ENCODE measurements around the gene LGALSL. TPM values are rescaled to one million over a fixed set of nuclear protein-coding genes. Genes with fewer than 3 reads are reported as not detected.

Gene LGALSL
- total RNA-seq, 1 experiment from 2014 or later, result 14.2 TPM

GRCh38 chr2:64502860-64503259 is 48.9 kb downstream of the LGALSL start:
- ATAC-seq (no peak), DNase-seq (ENCODE audit: low read depth, low spot score) (no peak)
- Histone ChIP-seq H2AFZ (ENCODE audit: low read depth, low read length, poor library complexity, severe bottlenecking) (no peak overlapping the region), H4K20me1 (ENCODE audit: insufficient read depth) (no peaks in the 10 kb centered on the region), H3K4me2 (ENCODE audit: low read length) (no peak overlapping the region), H3K9me3 (ENCODE audit: control insufficient read depth in 1 of 2, insufficient read depth in 1 of 2, low read depth in 1 of 2, low read length in 2 of 2) (no peaks in the 10 kb centered on the region), H3K9me2 (ENCODE audit: insufficient read depth) (no peaks in the 10 kb centered on the region), H3K36me3 (ENCODE audit: control insufficient read depth in 1 of 2, insufficient read depth in 2 of 2, low read length in 2 of 2) (no peaks in the 10 kb centered on the region), H3K79me2 (ENCODE audit: insufficient read depth, low read length) (no peaks in the 10 kb centered on the region), H3K27me3 (ENCODE audit: insufficient read depth, low read length) (no peaks in the 10 kb centered on the region), H3K4me1 (ENCODE audit: control insufficient read depth in 1 of 2, insufficient read depth in 2 of 2, low read length in 2 of 2) (no peaks in the 10 kb centered on the region), H3K27ac (ENCODE audit: low read depth, low read length) (no peak overlapping the region), H3K9ac (ENCODE audit: low read length) (no peak overlapping the region), H3K4me3 (replicated peaks in 1 of 2; ENCODE audit: low read depth in 1 of 2, low read length in 2 of 2) (no peak overlapping the region)
- CTCF ChIA-PET, result interaction anchor here (1.9 kb wide), 1 partner anchor 21 kb away, joined by 4 read pairs; the partner anchor contains the start of gene AFTPH
- TF ChIP-seq EGR1 (IDR thresholded peaks at IDR 0.05; ENCODE audit: low read depth) (no peak), ELF1 (IDR thresholded peaks at IDR 0.05; ENCODE audit: borderline replicate concordance, low read depth) (no peak), POLR2AphosphoS5 (IDR thresholded peaks at IDR 0.05; ENCODE audit: low read depth, low read length) (no peak)
- POLR2A ChIA-PET, result no interaction called here
- intact Hi-C loops (cut with micrococcal nuclease), result no loop called here
- BruUV-seq (replicated peaks), result no TSS peak
- RAD21 ChIA-PET (ENCODE audit: low non-redundant PET in 1 of 2, low total read pairs in 2 of 2, uncharacterized antibody in 2 of 2, unreplicated experiment in 2 of 2), result no interaction called here

DNA sequence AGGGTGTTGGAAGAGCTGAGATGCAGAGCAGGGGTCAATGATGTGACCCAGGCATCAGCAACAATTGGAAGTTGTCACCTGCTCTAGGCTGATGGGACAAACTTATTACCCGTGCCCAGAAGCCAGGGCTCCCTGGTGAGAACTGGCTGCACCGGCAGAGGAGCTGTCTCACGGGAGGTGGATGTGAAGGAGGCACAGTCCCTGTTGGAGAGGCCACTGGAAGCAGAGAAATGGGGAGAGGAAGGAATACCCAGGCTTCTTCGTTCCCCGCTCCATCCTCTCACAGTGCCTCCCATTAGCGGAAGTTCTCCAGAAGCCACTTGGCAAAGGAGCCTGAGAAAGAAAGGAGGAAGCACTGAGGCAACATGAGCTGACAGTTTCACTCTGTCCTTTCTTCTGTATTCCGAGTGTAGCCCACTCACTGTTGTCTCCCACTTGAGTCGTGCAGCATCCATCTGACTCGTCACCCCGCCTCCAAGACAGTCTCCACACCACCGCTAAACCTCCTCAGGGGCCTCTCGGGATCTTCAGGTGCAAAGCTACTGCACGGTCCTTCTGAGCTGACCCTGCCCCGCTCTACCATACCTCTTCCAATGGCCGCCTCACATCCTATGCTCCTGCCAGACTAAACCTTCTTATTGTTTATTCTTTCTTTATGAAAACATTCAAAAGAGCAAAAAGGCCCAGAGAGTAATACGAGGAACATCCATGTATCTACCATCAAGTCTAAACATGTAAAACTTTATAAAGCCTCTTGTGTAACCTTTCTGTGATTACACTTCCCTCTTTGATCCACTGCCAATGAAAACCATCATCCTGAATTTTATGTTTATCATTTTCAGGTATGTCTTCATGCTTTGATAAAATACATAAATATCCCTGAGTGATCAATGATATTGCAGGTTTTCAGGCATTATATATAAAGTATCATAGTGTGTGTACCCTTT is 51.1 kb downstream of the LGALSL start:
- BruUV-seq (replicated peaks), result no TSS peak
- DNase-seq (ENCODE audit: low read depth, low spot score) (no peak), ATAC-seq (no peak)
- ChIA-PET POLR2A (no interaction called here), CTCF (interaction anchor here (1.6 to 1.9 kb wide), 2 partner anchors 17 to 19 kb away, joined by 3 to 4 read pairs; partner anchors contain the start of gene AFTPH), RAD21 (ENCODE audit: low non-redundant PET in 1 of 2, low total read pairs in 2 of 2, uncharacterized antibody in 2 of 2, unreplicated experiment in 2 of 2) (no interaction called here)
- H3K4me1 ChIP-seq (ENCODE audit: control insufficient read depth in 1 of 2, insufficient read depth in 2 of 2, low read length in 2 of 2), result no peaks in the 10 kb centered on the region
- no peaks in the 10 kb centered on the region for H3K9me3 ChIP-seq (ENCODE audit: control insufficient read depth in 1 of 2, insufficient read depth in 1 of 2, low read depth in 1 of 2, low read length in 2 of 2)
- H2AFZ ChIP-seq (ENCODE audit: low read depth, low read length, poor library complexity, severe bottlenecking), result no peak overlapping the region
- H3K9ac ChIP-seq (ENCODE audit: low read length), result no peak overlapping the region
- H3K36me3 ChIP-seq (ENCODE audit: control insufficient read depth in 1 of 2, insufficient read depth in 2 of 2, low read length in 2 of 2), result no peaks in the 10 kb centered on the region
- H3K4me2 ChIP-seq (ENCODE audit: low read length), result no peak overlapping the region
- H3K79me2 ChIP-seq (ENCODE audit: insufficient read depth, low read length), result no peaks in the 10 kb centered on the region
- H3K9me2 ChIP-seq (ENCODE audit: insufficient read depth), result no peaks in the 10 kb centered on the region
- no peak overlapping the region for H3K4me3 ChIP-seq (replicated peaks in 1 of 2; ENCODE audit: low read depth in 1 of 2, low read length in 2 of 2)
- H4K20me1 ChIP-seq (ENCODE audit: insufficient read depth), result no peaks in the 10 kb centered on the region
- intact Hi-C loops (cut with micrococcal nuclease), result no loop called here
- TF ChIP-seq ZNF274 (IDR thresholded peaks at IDR 0.05; ENCODE audit: low read depth, low read length) (no peak), SIN3A (IDR thresholded peaks at IDR 0.05; ENCODE audit: low read depth) (no peak), YY1 (IDR thresholded peaks at IDR 0.05; ENCODE audit: extremely low read depth, insufficient replicate concordance, low read depth, low read length) (no peak), MAX (IDR thresholded peaks at IDR 0.05) (no peak), POLR2AphosphoS5 (IDR thresholded peaks at IDR 0.05; ENCODE audit: low read depth, low read length) (no peak), CEBPB (IDR thresholded peaks at IDR 0.05; ENCODE audit: low read depth) (no peak), TCF7L2 (IDR thresholded peaks at IDR 0.05; ENCODE audit: borderline replicate concordance, extremely low read depth, insufficient read depth, insufficient read length) (no peak), ATF3 (IDR thresholded peaks at IDR 0.05) (no peak), CBX3 (IDR thresholded peaks at IDR 0.05; ENCODE audit: low read depth) (no peak), JUND (IDR thresholded peaks at IDR 0.05) (no peak)
- TF ChIP-seq, protein P1, sequence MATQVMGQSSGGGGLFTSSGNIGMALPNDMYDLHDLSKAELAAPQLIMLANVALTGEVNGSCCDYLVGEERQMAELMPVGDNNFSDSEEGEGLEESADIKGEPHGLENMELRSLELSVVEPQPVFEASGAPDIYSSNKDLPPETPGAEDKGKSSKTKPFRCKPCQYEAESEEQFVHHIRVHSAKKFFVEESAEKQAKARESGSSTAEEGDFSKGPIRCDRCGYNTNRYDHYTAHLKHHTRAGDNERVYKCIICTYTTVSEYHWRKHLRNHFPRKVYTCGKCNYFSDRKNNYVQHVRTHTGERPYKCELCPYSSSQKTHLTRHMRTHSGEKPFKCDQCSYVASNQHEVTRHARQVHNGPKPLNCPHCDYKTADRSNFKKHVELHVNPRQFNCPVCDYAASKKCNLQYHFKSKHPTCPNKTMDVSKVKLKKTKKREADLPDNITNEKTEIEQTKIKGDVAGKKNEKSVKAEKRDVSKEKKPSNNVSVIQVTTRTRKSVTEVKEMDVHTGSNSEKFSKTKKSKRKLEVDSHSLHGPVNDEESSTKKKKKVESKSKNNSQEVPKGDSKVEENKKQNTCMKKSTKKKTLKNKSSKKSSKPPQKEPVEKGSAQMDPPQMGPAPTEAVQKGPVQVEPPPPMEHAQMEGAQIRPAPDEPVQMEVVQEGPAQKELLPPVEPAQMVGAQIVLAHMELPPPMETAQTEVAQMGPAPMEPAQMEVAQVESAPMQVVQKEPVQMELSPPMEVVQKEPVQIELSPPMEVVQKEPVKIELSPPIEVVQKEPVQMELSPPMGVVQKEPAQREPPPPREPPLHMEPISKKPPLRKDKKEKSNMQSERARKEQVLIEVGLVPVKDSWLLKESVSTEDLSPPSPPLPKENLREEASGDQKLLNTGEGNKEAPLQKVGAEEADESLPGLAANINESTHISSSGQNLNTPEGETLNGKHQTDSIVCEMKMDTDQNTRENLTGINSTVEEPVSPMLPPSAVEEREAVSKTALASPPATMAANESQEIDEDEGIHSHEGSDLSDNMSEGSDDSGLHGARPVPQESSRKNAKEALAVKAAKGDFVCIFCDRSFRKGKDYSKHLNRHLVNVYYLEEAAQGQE (IDR thresholded peaks at IDR 0.05; ENCODE audit: low read depth), result no peak
- H3K27ac ChIP-seq (ENCODE audit: low read depth, low read length), result no peak overlapping the region
- no peaks in the 10 kb centered on the region for H3K27me3 ChIP-seq (ENCODE audit: insufficient read depth, low read length)

Data from HCT116 (cell line).